Lung (tissue), 12 donors: ENCODE data around the gene ABCC4. TPM values are rescaled to one million over a fixed set of nuclear protein-coding genes. Genes with fewer than 3 reads are reported as not detected.

Experiments used
- ATAC-seq: fragments of 200-7000 bp; cut with Tn5 transposase; one replicate; pipeline ENCODE4 v1.9.1; 2020; ENCODE audit warnings: moderate number of reproducible peaks; ENCODE audit not compliant: insufficient read depth, low FRiP score
- DNase-seq, 3 donors: peaks; one replicate each; pipeline ENCODE4 v3.0.0-alpha.2; 2013 to 2017
- H3K27ac ChIP-seq, 2 donors: one replicate each; pipeline ENCODE4 v1.5.1; 2013; ENCODE audit warnings: mild to moderate bottlenecking in 2 of 2, moderate library complexity in 2 of 2, control low read depth in 1 of 2, inconsistent platforms in 1 of 2, low read depth in 1 of 2, low read length in 1 of 2
- H3K27me3 ChIP-seq, 3 donors: one replicate each; pipeline ENCODE4 v1.5.1; 2013; ENCODE audit warnings: low read length in 2 of 3; ENCODE audit not compliant: control insufficient read depth in 3 of 3, insufficient read depth in 3 of 3
- H3K36me3 ChIP-seq, 4 donors: one replicate each; pipeline ENCODE4 v1.5.1; 2013; ENCODE audit warnings: low read length in 4 of 4, mild to moderate bottlenecking in 1 of 4, moderate library complexity in 1 of 4; ENCODE audit not compliant: control insufficient read depth in 4 of 4, insufficient read depth in 4 of 4
- H3K4me1 ChIP-seq, 5 donors: one replicate each; pipeline ENCODE4 v1.5.1; 2013; ENCODE audit warnings: low read length in 5 of 5, mild to moderate bottlenecking in 2 of 5, moderate library complexity in 1 of 5; ENCODE audit not compliant: control insufficient read depth in 5 of 5, insufficient read depth in 5 of 5
- H3K4me3 ChIP-seq: one replicate; pipeline ENCODE4 v1.5.1; 2013; ENCODE audit warnings: mild to moderate bottlenecking, control low read depth, moderate library complexity
- H3K9ac ChIP-seq, 2 donors: one replicate each; pipeline ENCODE4 v1.5.1; 2013; ENCODE audit warnings: low read length in 2 of 2, control low read depth in 1 of 2; ENCODE audit not compliant: insufficient read depth in 1 of 2
- H3K9me3 ChIP-seq, 4 donors: one replicate each; pipeline ENCODE4 v1.5.1; 2013; ENCODE audit warnings: low read length in 3 of 4, mild to moderate bottlenecking in 1 of 4, moderate library complexity in 1 of 4; ENCODE audit not compliant: control insufficient read depth in 4 of 4, insufficient read depth in 3 of 4
- WGBS, 2 donors: extraction: QIAGEN DNeasy Blood & Tissue Kit; methylation state at CpG; one replicate each; pipeline ENCODE4 v1.1.7; 2013; 5-methylcytosine and 5-hydroxymethylcytosine counted together
- polyA plus RNA-seq, 2 donors: library from polyadenylated mRNA; stranded (reverse); fragments of 200-250 nt; gene quantifications; one replicate each; pipeline ENCODE4 v1.2.1, GENCODE V29; 2013
- total RNA-seq, 2 donors: library from RNA; depleted of rRNA in 1 of 2; stranded (reverse); fragments of >200 nt in 1 of 2; gene quantifications; one replicate each; pipeline ENCODE4 v1.2.1, GENCODE V29; 2014 to 2021
- TF ChIP-seq, protein P1 (sequence below): IDR thresholded peaks from 2 replicates; pipeline ENCODE4 v1.5.1; 2012; ENCODE audit warnings: mild to moderate bottlenecking; ENCODE audit errors: control extremely low read depth, extremely low read depth
- donor health status: control.
- donor health status: control.
- donor health status: Bipolar disorder and iron deficiency.
- donor health status: healthy.
- donor health status: DM: yes; HTN: yes; CAD: no.

The ABCC4 gene
- total and polyA plus RNA-seq, 4 donors: 7.1 to 38.7 (median 20.6) TPM

DNA sequence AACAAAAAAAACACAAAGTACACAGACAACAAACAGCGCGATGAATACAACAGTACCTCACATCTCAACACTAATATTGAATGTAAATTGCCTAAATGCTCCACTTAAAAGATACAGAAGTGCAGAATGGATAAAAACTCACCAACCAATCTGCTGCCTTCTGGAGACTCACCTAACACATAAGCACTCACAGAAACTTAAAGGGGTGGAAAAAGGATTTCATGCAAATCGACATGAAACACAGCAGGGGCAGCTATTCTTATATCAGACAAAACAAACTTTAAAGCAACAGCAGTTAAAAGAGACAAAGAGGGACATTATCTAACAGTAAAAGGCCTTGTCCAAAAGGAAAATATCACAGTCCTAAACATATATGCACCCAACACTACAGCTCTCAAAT, 209.5 kb downstream of the ABCC4 start:
- H3K36me3 ChIP-seq: peaks cover 0 to 2% (median 0%) of the 10 kb centered on the region in 4 donors
- H3K4me1 ChIP-seq: no peaks in the 10 kb centered on the region
- H3K27me3 ChIP-seq: no peaks in the 10 kb centered on the region
- ATAC-seq: no peak
- H3K9me3 ChIP-seq: peaks cover 0 to 3% (median 0%) of the 10 kb centered on the region in 4 donors
- no peak overlapping the region for H3K27ac ChIP-seq
- DNase-seq: no peak
- H3K9ac ChIP-seq: no peak overlapping the region
- TF ChIP-seq, protein P1, sequence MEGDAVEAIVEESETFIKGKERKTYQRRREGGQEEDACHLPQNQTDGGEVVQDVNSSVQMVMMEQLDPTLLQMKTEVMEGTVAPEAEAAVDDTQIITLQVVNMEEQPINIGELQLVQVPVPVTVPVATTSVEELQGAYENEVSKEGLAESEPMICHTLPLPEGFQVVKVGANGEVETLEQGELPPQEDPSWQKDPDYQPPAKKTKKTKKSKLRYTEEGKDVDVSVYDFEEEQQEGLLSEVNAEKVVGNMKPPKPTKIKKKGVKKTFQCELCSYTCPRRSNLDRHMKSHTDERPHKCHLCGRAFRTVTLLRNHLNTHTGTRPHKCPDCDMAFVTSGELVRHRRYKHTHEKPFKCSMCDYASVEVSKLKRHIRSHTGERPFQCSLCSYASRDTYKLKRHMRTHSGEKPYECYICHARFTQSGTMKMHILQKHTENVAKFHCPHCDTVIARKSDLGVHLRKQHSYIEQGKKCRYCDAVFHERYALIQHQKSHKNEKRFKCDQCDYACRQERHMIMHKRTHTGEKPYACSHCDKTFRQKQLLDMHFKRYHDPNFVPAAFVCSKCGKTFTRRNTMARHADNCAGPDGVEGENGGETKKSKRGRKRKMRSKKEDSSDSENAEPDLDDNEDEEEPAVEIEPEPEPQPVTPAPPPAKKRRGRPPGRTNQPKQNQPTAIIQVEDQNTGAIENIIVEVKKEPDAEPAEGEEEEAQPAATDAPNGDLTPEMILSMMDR: no peak
- WGBS, 2 donors: 93% methylated on average over 3 of the region's 3 CpGs
- no peak overlapping the region for H3K4me3 ChIP-seq

DNA sequence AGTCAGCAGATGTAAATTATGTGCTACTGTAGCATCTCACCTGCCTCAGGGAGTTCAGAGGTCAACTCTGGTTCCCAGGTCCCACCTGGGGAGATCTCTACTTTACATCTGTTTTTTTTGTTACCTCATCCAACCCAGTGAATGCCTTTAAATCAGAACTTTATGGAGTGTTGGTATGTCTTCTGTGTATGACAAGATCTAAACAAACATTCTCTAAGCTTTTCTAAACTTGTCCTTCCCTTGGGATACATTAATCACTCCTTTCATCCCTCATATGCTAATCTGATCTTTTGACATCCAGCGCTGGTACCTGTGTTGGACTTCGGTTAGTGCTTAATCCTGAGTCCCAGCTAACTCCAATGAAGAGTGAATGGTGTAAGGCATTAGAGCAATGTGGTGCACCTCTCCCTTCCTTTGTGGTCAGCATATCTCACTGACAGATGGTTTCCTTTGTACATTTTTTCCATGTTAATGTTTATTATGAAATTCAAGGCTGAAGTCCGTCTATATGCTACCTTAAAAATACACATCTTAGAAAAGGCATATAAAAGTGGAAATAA, 213.4 kb downstream of the ABCC4 start:
- H3K27ac ChIP-seq: no peak overlapping the region
- ATAC-seq: no peak
- no peaks in the 10 kb centered on the region for H3K27me3 ChIP-seq
- no peak overlapping the region for H3K4me3 ChIP-seq
- TF ChIP-seq, protein P1: no peak
- peaks cover 0 to 3% (median 1%) of the 10 kb centered on the region in 4 donors for H3K9me3 ChIP-seq
- H3K9ac ChIP-seq: no peak overlapping the region
- no peaks in the 10 kb centered on the region for H3K4me1 ChIP-seq
- WGBS, 2 donors: 35 to 61% methylated on average over 3 of the region's 3 CpGs
- H3K36me3 ChIP-seq: peaks cover 0 to 2% (median 0%) of the 10 kb centered on the region in 4 donors
- DNase-seq: no peak

DNA sequence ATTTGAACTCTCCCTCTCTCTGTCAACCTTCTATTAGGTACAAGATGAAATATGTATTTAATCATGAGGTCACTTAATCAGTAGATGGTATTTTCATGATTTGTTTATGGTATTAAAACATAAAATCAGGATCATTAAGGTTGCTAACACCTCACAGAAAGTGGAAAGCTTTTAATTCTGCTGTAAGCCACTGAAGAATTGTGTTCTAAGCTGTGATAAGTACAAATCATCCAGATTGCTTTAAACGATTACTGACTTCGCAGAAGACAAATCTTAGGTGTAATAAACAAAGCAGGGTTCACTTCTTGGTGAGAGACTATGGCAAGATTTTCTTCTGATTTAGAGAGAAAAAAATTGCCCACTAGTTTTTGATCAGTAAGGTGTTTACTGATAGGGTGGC, 214.5 kb downstream of the ABCC4 start:
- Histone ChIP-seq H3K9ac (no peak overlapping the region), H3K4me3 (no peak overlapping the region), H3K9me3 (peaks cover 0 to 2% (median 0%) of the 10 kb centered on the region in 4 donors), H3K4me1 (no peaks in the 10 kb centered on the region), H3K27me3 (no peaks in the 10 kb centered on the region), H3K36me3 (peaks cover 0 to 2% (median 0%) of the 10 kb centered on the region in 4 donors), H3K27ac (no peak overlapping the region)
- 91 to 92% methylated on average over 2 of the region's 2 CpGs for WGBS, 2 donors
- no peak for ATAC-seq
- TF ChIP-seq, protein P1: no peak
- no peak for DNase-seq

DNA sequence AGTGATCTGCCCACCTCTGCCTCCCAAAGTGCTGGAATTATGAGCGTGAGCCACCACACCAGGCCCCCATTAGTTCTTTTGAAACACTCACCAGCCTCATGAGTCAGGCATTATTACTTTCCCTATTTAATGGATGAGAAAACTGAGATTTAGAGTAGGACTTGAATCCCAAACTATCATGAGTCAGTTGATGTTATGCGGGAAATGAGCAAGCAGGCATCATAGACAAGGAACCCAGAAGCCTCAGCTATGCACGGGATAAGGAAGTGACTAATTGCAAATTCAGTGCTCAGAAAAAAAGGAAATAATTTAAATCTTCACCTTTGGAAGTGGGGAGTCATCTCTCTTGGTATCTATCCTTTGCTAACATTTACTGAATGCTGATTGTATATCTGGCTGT, 217.5 kb downstream of the ABCC4 start:
- 69 to 81% methylated on average over 3 of the region's 3 CpGs for WGBS, 2 donors
- TF ChIP-seq, protein P1: no peak
- Histone ChIP-seq H3K36me3 (peaks cover 0 to 4% (median 0%) of the 10 kb centered on the region in 4 donors), H3K27me3 (no peaks in the 10 kb centered on the region), H3K4me3 (no peak overlapping the region), H3K27ac (no peak overlapping the region), H3K9me3 (peaks cover 0 to 2% (median 0%) of the 10 kb centered on the region in 4 donors), H3K4me1 (no peaks in the 10 kb centered on the region), H3K9ac (no peak overlapping the region)
- DNase-seq (no peak), ATAC-seq (no peak)
